GM18868 (cell line): ENCODE data around the gene ZSWIM6.

Experiments
- ATAC-seq: cut with Tn5 transposase; IDR thresholded peaks from one replicate; pipeline ENCODE4 v1.9.1; 2021; ENCODE audit warnings: mild to moderate bottlenecking, moderate library complexity; ENCODE audit not compliant: unreplicated experiment

ZSWIM6 gene

DNA sequence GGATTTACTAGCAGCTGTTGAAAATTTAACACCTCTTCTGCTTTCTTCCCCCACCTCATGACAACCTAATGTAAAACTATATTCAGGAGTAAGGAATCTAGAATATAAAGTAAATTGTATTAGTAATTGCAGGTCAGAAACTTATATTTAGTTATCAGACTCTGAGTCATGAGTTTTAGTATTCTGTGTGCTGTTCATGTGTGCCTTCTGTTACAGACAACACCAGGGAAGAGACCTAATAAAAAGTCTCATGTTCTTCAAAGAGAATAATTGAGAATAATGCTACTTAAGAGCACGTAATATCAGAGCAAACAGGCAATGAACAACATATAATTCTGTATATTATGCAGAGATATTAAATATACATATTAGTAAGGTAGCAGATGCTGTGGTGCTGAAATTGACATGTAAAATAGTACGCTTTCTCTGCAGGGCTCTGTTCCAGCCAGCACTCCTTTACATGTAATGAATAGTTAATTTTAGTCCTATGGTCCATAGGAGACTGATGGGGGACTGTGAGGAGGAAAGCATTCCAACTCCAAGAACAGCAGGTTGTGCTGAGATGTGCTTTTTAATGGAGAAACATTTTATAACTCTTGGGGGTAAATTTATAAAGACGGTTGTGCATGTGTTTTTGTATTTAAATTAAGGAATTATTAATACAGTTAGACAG, 106.4 kb downstream of the ZSWIM6 start:
- no peak for ATAC-seq

DNA sequence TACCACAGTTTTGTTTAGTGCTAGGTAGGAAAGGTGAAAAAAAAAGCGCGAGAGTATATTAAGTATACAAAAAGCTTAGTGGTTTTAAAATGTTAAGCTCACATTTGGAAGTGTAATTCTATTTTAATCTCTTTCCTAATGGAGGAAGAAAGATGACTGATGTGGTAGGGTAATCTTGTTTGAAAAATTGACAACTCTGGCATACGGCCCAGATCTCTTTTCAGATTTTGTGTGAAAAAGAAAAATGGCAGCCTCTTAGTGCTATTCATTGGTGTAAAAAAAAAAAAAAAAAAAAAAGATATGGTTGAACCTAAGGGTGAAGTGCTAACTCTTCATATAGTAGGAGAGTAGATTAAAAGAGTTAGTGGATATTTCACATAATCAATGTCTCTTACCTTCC, 108.0 kb downstream of the ZSWIM6 start:
- no peak for ATAC-seq

GRCh38 chr5:61440596-61440995, 108.5 kb downstream of the ZSWIM6 start:
- no peak for ATAC-seq

- no peak for ATAC-seq
These were observed 109.7 kb downstream of the ZSWIM6 start for GRCh38 chr5:61441742-61442141.

- ATAC-seq: no peak
These were observed 115.9 kb downstream of the ZSWIM6 start for GRCh38 chr5:61447780-61448495.

DNA sequence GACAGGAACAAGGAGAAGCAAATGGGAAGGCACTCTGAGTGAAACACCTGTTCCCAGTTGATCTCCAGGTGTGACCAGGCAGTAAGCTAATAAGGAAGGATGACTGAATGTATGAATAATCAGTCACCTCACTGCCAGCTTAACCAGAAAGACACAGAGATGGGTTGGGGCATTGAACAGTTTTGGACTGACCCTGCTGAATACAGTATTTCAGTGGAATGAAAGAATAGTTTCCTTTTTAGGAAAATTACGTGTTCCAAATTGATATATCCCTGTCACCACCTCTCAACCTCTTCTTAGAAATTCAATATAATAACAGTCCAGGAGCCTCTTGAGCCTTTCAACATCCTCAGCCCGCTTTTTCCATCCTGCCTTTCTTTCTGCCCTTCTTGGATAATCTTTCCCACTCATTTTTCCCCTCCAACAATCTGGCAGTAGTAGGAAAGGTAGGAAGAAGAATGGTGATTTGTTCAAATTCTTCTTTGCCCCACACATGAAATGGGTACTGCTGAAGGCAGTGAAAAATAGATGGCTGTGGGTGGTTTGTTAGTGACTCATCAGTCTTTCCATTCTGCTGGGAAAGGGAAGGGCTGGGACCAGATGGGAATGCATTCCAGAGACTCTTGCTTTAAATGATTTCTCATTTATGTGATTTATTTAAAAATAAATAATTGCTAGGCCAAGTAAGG, 117.9 kb downstream of the ZSWIM6 start:
- ATAC-seq: no peak

GRCh38 chr5:61450493-61451279, 118.6 kb downstream of the ZSWIM6 start:
- ATAC-seq: no peak

GRCh38 chr5:61455179-61456006, 123.3 kb downstream of the ZSWIM6 start:
- no peak for ATAC-seq

GRCh38 chr5:61460471-61460870, 128.4 kb downstream of the ZSWIM6 start:
- ATAC-seq: no peak

DNA sequence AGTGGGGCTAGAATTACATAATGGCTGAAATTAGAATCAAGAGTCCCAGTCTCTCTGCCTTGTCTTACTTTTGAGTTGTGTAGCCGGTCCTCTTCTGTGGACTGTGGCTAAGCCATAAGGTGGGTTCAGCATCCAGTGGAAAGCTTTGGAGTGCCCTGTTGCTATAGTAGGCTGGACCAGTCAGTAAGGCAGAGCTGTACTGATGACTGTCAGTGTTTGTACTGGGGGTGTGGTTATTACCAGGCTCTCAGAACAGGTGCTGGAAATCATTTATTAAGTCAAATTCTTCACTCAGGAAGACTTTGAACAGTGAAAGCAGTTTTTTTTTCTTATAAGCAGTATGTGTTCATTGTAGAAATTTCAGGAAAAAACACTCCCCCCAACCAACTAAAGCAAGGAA, 129.4 kb downstream of the ZSWIM6 start:
- no peak for ATAC-seq

DNA sequence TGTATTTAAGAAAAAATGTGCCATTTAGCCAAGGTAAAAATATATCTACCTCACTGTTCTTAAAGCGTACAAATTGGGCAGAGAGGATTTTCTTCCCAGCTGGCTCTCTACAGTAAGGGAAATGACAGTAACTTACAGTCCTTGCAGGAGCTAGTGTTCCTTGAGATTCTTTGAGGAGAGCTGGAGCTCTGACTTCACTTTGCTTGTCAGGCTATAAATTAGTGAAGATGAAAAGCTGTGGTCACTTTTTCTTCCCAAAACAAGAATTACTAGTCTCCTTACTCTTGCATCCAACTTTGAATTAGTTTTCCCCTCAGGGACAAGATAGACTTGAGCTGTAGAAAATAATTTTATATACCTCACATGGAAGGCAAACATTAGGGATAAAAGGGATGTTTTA, 129.9 kb downstream of the ZSWIM6 start:
- no peak for ATAC-seq

GRCh38 chr5:61463596-61463995, 131.5 kb downstream of the ZSWIM6 start:
- no peak for ATAC-seq

GRCh38 chr5:61464512-61464911, 132.5 kb downstream of the ZSWIM6 start:
- ATAC-seq: no peak

DNA sequence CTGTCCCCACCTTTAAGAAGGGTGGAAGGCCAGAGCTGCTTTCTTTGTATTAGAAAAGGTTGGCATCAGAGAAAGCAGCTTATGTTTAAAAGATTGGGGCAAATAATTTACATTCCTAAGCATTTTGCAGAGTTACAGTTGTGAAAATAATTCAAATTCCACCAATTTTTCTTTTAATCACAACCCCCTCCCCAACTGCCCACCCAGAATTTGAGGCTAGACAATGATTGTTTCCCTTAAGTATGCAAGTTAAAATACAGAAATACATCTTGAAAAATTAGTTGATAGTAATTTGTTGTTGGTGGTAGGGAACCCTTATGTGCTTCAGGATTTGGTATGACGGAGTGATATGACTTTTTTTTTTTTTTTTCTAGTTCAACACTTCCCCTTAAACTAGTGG, 133.0 kb downstream of the ZSWIM6 start:
- no peak for ATAC-seq

DNA sequence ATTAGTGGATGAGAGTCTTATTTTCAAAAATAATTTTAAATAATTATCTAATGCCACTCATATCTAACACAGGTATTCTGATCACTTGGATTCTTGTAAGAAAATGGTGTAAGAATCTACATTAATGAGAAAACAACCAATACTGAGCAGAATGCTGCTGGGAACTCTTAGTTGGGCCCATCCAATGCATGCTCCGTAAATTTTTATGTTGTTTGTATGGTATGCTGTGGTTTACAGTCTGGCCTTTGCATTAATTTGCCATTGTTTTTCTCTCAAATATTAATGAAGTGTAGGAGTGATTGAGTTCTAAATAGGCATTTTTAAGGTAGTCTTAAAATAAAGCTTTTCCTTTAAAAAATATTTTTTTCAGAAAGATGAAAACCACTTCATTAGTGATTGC, 133.4 kb downstream of the ZSWIM6 start:
- ATAC-seq: no peak

DNA sequence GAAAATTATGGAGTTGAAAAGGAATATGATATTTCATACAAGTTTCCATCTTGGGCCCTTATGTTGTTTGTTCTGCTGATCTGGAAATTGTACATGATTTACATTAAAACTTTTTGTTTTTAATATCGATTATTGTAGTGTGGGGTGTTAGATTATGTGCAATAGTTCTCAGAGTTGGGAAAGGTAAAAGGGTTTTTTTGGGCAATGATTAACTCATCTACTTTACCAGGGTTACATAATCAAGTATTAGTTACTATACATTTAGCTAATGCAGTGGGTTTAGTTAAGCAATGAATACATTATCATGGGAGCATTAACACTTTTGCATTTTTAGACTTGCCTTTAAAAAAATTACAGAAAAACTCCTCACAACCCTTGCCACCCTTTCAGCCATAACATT, 134.0 kb downstream of the ZSWIM6 start:
- ATAC-seq: no peak

- no peak for ATAC-seq
These were observed 135.9 kb downstream of the ZSWIM6 start for GRCh38 chr5:61467766-61468482.

DNA sequence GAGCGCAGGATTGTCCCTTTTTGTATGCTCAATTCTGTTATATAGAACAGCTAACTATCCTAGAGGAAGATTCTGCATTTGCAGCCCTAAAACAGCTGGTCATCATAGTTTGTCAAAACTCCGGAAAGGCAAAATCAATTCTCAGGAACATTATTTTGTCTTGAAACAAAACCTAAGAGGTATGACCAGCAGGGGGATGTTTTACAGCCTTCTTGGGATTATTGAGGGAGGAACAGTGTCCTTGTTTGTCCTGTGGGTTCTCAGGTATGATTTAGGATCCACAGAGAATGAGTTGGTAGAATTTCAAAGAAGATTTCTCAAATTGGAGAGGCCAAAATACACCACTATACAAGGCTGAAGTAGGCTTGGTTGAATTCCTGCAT, 136.4 kb downstream of the ZSWIM6 start:
- ATAC-seq: no peak

DNA sequence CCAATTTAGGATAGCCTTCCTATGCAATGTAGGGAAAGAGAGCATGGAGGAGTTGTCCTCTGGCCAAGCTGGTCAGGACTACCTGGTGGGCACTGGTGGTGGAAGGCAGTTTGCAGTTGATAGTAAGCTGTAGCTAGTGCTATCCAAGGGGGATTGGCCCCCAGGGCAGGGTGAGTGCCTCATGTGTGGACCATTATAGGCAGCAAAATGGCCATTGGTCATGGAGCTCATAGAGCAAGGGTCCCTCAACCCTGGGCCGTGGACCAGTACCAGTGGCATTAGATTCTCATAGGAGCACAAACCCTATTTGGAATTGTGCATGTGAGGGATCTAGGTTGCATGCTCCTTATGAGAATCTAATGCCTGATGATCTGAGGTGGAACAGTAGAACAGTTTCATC, 139.3 kb downstream of the ZSWIM6 start:
- no peak for ATAC-seq
